ENCODE results near the gene CAMK1. TPM values are rescaled to one million over a fixed set of nuclear protein-coding genes. Genes with fewer than 3 reads are reported as not detected.
A peak's percentile ranks its signal among the peaks of the same experiment; 100 is the strongest.

Gene CAMK1
- total RNA-seq, 2 experiments from 2014 or later: 0.74 to 1.1 TPM

- H3K27ac ChIP-seq (ENCODE audit: low read depth in 1 of 2, low read length in 2 of 2): no peak overlapping the region
- ATAC-seq (ENCODE audit: poor library complexity): no peak
- H3K36me3 ChIP-seq (ENCODE audit: insufficient read depth, low read length): peaks cover 82% of the 10 kb centered on the region
- no peaks in the 10 kb centered on the region for H3K27me3 ChIP-seq (ENCODE audit: control insufficient read depth in 1 of 2, insufficient read depth in 2 of 2, low read length in 2 of 2)
- Mint-ChIP-seq H3K27ac (no peak overlapping the region), H3K36me3 (ENCODE audit: low read depth) (peaks cover 70% of the 10 kb centered on the region), H3K9me3 (no peaks in the 10 kb centered on the region), H3K4me1 (ENCODE audit: low read depth) (peaks cover 53% of the 10 kb centered on the region), H3K4me3 (no peak overlapping the region), H3K27me3 (no peaks in the 10 kb centered on the region)
- no peaks in the 10 kb centered on the region for H3K9me3 ChIP-seq (ENCODE audit: control insufficient read depth in 1 of 2, insufficient read depth in 1 of 2, low read length in 2 of 2)
- DNase-seq: no peak
- intact Hi-C loops (cut with DNase I, micrococcal nuclease): no loop called here
- no peak for TF ChIP-seq CTCF (IDR thresholded peaks at IDR 0.05)
- ChIA-PET POLR2A (no interaction called here), CTCF (interaction anchor here (0.6 kb wide), 1 partner anchor 14 kb away, joined by 3 read pairs; no protein-coding TSS in a partner anchor)
- no peak overlapping the region for H3K4me3 ChIP-seq (ENCODE audit: low read length)
- peaks cover 36% of the 10 kb centered on the region for H3K4me1 ChIP-seq (ENCODE audit: insufficient read depth, low read length)
These were observed 15.2 kb upstream of the CAMK1 start for GRCh38 chr3:9784965-9785364.

GRCh38 chr3:9783954-9784353 is 14.2 kb upstream of the CAMK1 start:
- peaks cover 57% of the 10 kb centered on the region for H3K4me1 Mint-ChIP-seq (ENCODE audit: low read depth)
- H3K27me3 ChIP-seq (ENCODE audit: control insufficient read depth in 1 of 2, insufficient read depth in 2 of 2, low read length in 2 of 2): no peaks in the 10 kb centered on the region
- ChIA-PET CTCF (no interaction called here), POLR2A (no interaction called here)
- no peaks in the 10 kb centered on the region for H3K9me3 Mint-ChIP-seq
- H3K4me3 Mint-ChIP-seq: no peak overlapping the region
- TF ChIP-seq CTCF (IDR thresholded peaks at IDR 0.05): no peak
- peaks cover 72% of the 10 kb centered on the region for H3K36me3 ChIP-seq (ENCODE audit: insufficient read depth, low read length)
- no peak for DNase-seq
- intact Hi-C loops (cut with DNase I, micrococcal nuclease): no loop called here
- H3K4me3 ChIP-seq (ENCODE audit: low read length): no peak overlapping the region
- H3K9me3 ChIP-seq (ENCODE audit: control insufficient read depth in 1 of 2, insufficient read depth in 1 of 2, low read length in 2 of 2): no peaks in the 10 kb centered on the region
- no peak overlapping the region for H3K27ac Mint-ChIP-seq
- no peak overlapping the region for H3K27ac ChIP-seq (ENCODE audit: low read depth in 1 of 2, low read length in 2 of 2)
- peaks cover 46% of the 10 kb centered on the region for H3K4me1 ChIP-seq (ENCODE audit: insufficient read depth, low read length)
- H3K27me3 Mint-ChIP-seq: no peaks in the 10 kb centered on the region
- no peak for ATAC-seq (ENCODE audit: poor library complexity)
- H3K36me3 Mint-ChIP-seq (ENCODE audit: low read depth): peaks cover 63% of the 10 kb centered on the region

- peaks cover 57% of the 10 kb centered on the region for H3K36me3 Mint-ChIP-seq (ENCODE audit: low read depth)
- ATAC-seq (ENCODE audit: poor library complexity) (peak; percentile 37), DNase-seq (peak in 2 of 14 experiments; percentile 40 to 41)
- H3K4me3 Mint-ChIP-seq: no peak overlapping the region
- H3K4me1 Mint-ChIP-seq (ENCODE audit: low read depth): peaks cover 65% of the 10 kb centered on the region
- peaks cover 65% of the 10 kb centered on the region for H3K36me3 ChIP-seq (ENCODE audit: insufficient read depth, low read length)
- POLR2A ChIA-PET: interaction anchor here (3.6 kb wide), 1 partner anchor 10 kb away, joined by 26 read pairs; the partner anchor contains the start of genes ARPC4 and TADA3
- no peaks in the 10 kb centered on the region for H3K9me3 Mint-ChIP-seq
- no peak overlapping the region for H3K4me3 ChIP-seq (ENCODE audit: low read length)
- CTCF ChIA-PET: interaction anchor here (0.5 to 1.3 kb wide), 3 partner anchors 19 to 55 kb away, joined by 3 to 4 read pairs (median 3); partner anchors contain the start of gene OGG1
- no peak overlapping the region for H3K27ac ChIP-seq (ENCODE audit: low read depth in 1 of 2, low read length in 2 of 2)
- H3K27ac Mint-ChIP-seq: no peak overlapping the region
- no peaks in the 10 kb centered on the region for H3K27me3 Mint-ChIP-seq
- no peak for TF ChIP-seq CTCF (IDR thresholded peaks at IDR 0.05)
- H3K4me1 ChIP-seq (ENCODE audit: insufficient read depth, low read length): peaks cover 55% of the 10 kb centered on the region
- H3K27me3 ChIP-seq (ENCODE audit: control insufficient read depth in 1 of 2, insufficient read depth in 2 of 2, low read length in 2 of 2): no peaks in the 10 kb centered on the region
- intact Hi-C loops (cut with DNase I, micrococcal nuclease): no loop called here
- H3K9me3 ChIP-seq (ENCODE audit: control insufficient read depth in 1 of 2, insufficient read depth in 1 of 2, low read length in 2 of 2): no peaks in the 10 kb centered on the region
These were observed 13.0 kb upstream of the CAMK1 start for GRCh38 chr3:9782770-9783169.

Data from CD4-positive, alpha-beta T cell (primary cell).